RPMI8226 (cell line): ENCODE measurements around the gene SEZ6.

ENCODE experiments used
- DNase-seq: peaks from one replicate; pipeline ENCODE4 v3.0.0-alpha.2; 2015

The SEZ6 gene

DNA sequence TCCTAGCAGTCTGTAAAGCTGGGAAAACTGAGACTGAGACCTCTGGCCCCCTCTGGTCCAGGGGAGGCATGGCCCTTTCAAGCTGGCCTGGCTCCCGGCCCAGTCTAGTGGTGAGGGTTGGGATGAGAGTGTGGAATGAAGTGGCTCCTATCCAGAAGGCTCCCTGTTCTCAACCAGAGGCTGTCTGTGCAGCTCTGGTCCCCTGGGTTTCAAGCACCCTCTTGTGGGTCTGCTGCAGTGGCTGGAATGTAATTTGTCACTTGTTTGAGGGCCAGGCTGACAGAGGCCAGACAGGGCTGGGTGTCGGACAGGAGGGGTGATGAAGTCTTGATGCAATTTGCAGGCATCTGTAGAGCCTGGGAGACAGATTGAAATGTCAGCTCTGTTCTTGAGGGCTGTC is 32.4 kb downstream of the SEZ6 start:
- no peak for DNase-seq

GRCh38 chr17:28972437-28972836 is 33.4 kb downstream of the SEZ6 start:
- no peak for DNase-seq

GRCh38 chr17:28970879-28971278 is 35.0 kb downstream of the SEZ6 start:
- no peak for DNase-seq

DNA sequence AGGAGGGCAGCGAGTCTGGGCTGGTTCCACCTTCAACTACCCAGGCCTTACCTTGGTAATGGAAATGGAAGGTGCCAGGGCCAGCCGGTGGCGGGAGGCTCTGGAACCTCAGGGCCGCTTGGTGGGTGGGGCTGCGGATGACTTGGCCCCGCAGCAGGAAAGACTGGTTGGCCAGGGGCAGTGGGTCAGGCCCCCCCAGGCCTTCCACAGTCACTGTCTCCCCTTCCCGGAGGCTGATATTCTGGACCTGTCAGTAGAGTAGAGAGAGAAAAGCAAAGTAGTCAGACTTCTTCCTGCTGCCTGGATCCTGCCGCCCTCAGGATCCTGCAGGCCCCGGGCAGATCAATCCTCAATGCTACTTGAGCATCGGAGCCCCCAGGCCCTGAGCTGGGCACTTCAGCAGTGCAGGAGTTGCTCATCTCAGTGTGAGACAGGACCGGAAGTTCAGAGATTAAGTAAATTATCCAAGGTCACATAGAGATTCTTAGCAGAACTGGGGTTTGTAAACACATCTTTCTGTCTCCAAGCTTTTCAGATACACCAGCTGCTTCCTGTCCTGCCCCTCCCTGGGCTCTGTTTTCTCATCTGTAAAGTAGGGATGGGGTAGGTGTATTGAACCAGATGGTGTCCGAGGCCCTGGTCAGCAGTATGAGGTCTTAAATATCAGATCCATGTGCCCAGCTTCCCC is 36.0 kb downstream of the SEZ6 start:
- no peak for DNase-seq

DNA sequence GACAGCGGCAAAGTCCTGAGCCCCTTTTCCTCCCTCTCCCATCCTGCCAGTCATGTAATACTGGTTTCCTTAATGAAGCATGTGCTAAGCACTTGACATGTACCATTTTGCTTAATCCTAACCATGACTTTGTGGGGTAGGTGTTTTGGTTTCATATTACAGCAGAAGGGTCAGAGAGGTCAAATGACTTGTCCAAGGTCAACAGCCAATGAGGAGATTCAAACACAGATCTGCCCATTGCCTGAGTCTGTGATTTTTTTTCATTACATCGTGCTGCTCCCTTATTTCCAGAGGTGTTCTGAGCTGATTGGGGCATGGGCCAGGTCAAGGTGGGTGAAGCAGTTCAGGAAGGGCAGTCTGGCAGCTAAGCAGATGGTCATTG is 36.9 kb downstream of the SEZ6 start:
- DNase-seq, result no peak

DNA sequence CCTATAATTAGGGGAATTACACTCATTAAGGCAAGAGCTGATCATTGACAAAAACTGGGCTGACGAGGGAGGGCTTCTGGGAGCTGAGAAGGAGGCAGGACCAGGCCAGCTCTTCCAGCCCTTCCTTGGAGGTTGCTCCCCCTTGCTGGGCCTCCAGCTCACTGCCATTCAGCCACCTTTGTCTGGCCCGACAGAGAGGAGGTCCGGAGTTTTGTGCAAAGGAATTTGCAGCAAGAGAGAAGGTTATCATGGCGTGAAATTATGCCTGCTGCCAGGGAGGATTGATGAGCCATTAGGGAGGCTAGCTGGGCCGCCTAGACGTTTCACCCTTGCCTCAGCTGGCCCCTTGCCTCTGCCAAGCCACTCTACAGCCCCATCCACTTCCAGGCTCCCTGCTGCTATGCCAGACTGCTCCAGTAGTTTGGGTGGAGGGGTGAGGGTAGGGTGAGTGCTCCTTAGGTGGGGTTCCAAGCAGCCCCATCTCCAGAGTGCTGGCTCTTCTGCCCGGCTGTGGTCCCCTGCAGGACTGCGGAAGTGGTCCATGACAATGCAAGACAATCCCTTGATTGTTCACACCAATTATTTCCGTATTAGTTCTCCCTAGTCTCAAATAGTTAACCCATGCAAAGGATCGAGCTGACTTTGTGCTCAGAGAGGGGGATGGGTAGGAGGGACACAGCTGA is 37.5 kb downstream of the SEZ6 start:
- no peak for DNase-seq

GRCh38 chr17:28967221-28968135 is 38.4 kb downstream of the SEZ6 start:
- no peak for DNase-seq

GRCh38 chr17:28963841-28964240 is 42.0 kb downstream of the SEZ6 start:
- DNase-seq, result no peak

- DNase-seq, result no peak
Measured at GRCh38 chr17:28963055-28963611, 42.7 kb downstream of the SEZ6 start.

DNA sequence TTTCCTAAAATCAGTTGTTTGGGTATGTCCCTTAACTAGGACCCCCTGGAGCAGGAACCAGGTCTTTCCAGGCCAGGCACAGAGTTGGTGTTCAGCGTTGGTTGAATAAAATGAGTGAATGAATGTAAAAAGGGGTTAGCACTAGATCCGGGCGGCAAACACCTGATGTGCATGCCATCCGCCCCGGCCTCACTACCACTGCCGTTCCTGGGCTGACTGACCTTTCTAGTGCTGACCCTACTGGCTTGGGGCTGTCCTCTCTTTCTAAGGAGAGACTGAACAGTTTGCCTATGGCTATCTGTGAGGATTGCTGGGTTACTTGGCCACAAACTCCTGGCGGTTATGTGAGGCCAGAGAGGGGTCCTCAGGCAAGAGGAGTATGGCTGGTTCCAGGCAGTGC is 44.4 kb downstream of the SEZ6 start:
- no peak for DNase-seq

GRCh38 chr17:28960256-28961061 is 45.4 kb downstream of the SEZ6 start:
- DNase-seq, result no peak

- no peak for DNase-seq
Measured at GRCh38 chr17:28959471-28959871, 46.4 kb downstream of the SEZ6 start.

GRCh38 chr17:28958820-28959455 is 46.9 kb downstream of the SEZ6 start:
- DNase-seq, result no peak

- DNase-seq, result no peak
Measured at GRCh38 chr17:28957992-28958355, 47.9 kb downstream of the SEZ6 start.

- no peak for DNase-seq
Measured at GRCh38 chr17:28957277-28957991, 48.4 kb downstream of the SEZ6 start.

- DNase-seq, result no peak
Measured at GRCh38 chr17:28956861-28957260, 49.0 kb downstream of the SEZ6 start.

GRCh38 chr17:28956112-28956511 is 49.7 kb downstream of the SEZ6 start:
- no peak for DNase-seq

GRCh38 chr17:28955408-28955807 is 50.4 kb downstream of the SEZ6 start:
- no peak for DNase-seq

GRCh38 chr17:28954886-28955285 is 50.9 kb downstream of the SEZ6 start:
- no peak for DNase-seq

GRCh38 chr17:28953444-28954118 is 52.3 kb downstream of the SEZ6 start:
- peak; percentile 32 for DNase-seq
